Endodermal cell (in vitro differentiated cells): Measurements from ENCODE around the gene STXBP6. TPM values are rescaled to one million over a fixed set of nuclear protein-coding genes. Genes with fewer than 3 reads are reported as not detected.

Experiments used
- DNase-seq: peaks from one replicate; pipeline ENCODE4 v3.0.0-alpha.2; 2017
- H3K27ac ChIP-seq: 2 replicates; pipeline ENCODE4 v1.5.1; 2013; ENCODE audit warnings: mild to moderate bottlenecking, low read depth, low read length, moderate library complexity
- H3K27me3 ChIP-seq: 2 replicates; pipeline ENCODE4 v1.6.1; 2013; ENCODE audit warnings: mild to moderate bottlenecking, low read length, moderate library complexity; ENCODE audit not compliant: insufficient read depth, control insufficient read depth, poor library complexity, severe bottlenecking
- H3K36me3 ChIP-seq: 2 replicates; pipeline ENCODE4 v1.7.0; 2013; ENCODE audit warnings: mild to moderate bottlenecking, low read length, moderate library complexity; ENCODE audit not compliant: control insufficient read depth, insufficient read depth
- H3K4me1 ChIP-seq: one replicate; pipeline ENCODE4 v1.7.0; 2013; ENCODE audit warnings: low read length; ENCODE audit not compliant: control insufficient read depth, insufficient read depth
- H3K4me3 ChIP-seq: 2 replicates; pipeline ENCODE4 v1.5.1; 2013; ENCODE audit warnings: mild to moderate bottlenecking, low read length, moderate library complexity
- H3K9ac ChIP-seq: 2 replicates; pipeline ENCODE4 v1.6.1; 2013; ENCODE audit warnings: mild to moderate bottlenecking, low read length, moderate library complexity; ENCODE audit not compliant: poor library complexity, severe bottlenecking; ENCODE audit errors: extremely low read depth
- H3K9me3 ChIP-seq: 2 replicates; pipeline ENCODE4 v1.6.1; 2013; ENCODE audit warnings: mild to moderate bottlenecking, low read length, moderate library complexity; ENCODE audit not compliant: control insufficient read depth
- H3K27ac Mint-ChIP-seq: 2 replicates; pipeline ENCODE4 v1.8.0; 2020; ENCODE audit warnings: mixed read lengths
- H3K27me3 Mint-ChIP-seq: 2 replicates; pipeline ENCODE4 v1.8.0; 2021; ENCODE audit warnings: mild to moderate bottlenecking, mixed read lengths; ENCODE audit not compliant: insufficient read depth
- H3K36me3 Mint-ChIP-seq: 2 replicates; pipeline ENCODE4 v1.8.0; 2020; ENCODE audit warnings: low read depth, mixed read lengths
- H3K4me1 Mint-ChIP-seq: 2 replicates; pipeline ENCODE4 v1.8.0; 2020; ENCODE audit warnings: mixed read lengths
- H3K4me3 Mint-ChIP-seq: 2 replicates; pipeline ENCODE4 v1.8.0; 2020; ENCODE audit warnings: mild to moderate bottlenecking, moderate library complexity, mixed read lengths
- H3K9me3 Mint-ChIP-seq: 2 replicates; pipeline ENCODE4 v1.8.0; 2020; ENCODE audit warnings: mild to moderate bottlenecking, mixed read lengths
- WGBS, 2 experiments: methylation state at CpG; one replicate each; pipeline versions ENCODE4 v1.1.5 to v1.1.7; 2013; ENCODE audit warnings: missing lambda C conversion rate in 2 of 2, mixed read lengths in 1 of 2; ENCODE audit not compliant: insufficient coverage in 1 of 2, insufficient read length in 1 of 2; 5-methylcytosine and 5-hydroxymethylcytosine counted together
- total RNA-seq, 2 donors: library from RNA; stranded (reverse); fragmentation: NEBNext Ultra II Directional in 1 of 2; extraction: Animal tissue kit (Norgen Biotek cat#: 25700) in 1 of 2; gene quantifications; 2 replicates in 1 of 2; 3 replicates in 1 of 2; pipeline ENCODE4 v1.2.1, GENCODE V29; 2021
- TF ChIP-seq, protein P1 (sequence below): fragments of 200-600 bp; sonication (generic); conservative IDR thresholded peaks from 2 replicates; pipeline ENCODE4 v1.5.0; 2021; ENCODE audit warnings: antibody characterized with exemption, mild to moderate bottlenecking

Gene STXBP6
- total RNA-seq, 2 donors from 2014 or later = 0.64 to 1.5 TPM

DNA sequence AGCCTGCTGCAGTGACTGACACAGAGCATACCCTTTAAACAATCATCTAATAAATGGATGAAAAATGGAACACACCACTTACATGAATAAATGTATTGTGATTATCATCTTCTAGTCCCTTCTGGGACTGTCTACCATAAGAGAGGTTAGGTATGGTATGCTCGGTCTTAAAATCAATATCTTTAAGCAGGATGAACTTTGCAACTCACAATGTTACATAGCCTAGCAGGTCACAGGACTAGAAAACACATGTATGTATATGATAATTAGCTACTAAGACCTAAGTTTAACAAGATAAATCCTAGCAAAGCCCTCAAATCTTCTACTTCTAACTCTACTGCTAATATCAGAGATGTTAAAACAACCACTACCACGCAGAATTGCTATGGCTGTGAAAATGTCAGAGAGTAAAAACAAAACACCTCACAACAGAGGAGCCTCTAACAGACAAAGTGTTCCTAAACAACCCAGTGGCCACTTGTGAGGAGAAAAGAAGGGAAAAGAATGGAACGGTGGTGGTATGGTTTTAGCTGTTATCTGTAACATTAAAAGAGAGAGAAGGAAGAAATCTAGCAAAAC is 139.4 kb downstream of the STXBP6 start:
- H3K27ac Mint-ChIP-seq = no peak overlapping the region
- no peaks in the 10 kb centered on the region for H3K36me3 Mint-ChIP-seq
- Histone ChIP-seq H3K27me3 (peaks cover 4% of the 10 kb centered on the region), H3K4me3 (no peak overlapping the region), H3K27ac (no peak overlapping the region), H3K36me3 (no peaks in the 10 kb centered on the region), H3K9me3 (no peaks in the 10 kb centered on the region), H3K4me1 (no peaks in the 10 kb centered on the region), H3K9ac (no peak overlapping the region)
- H3K4me1 Mint-ChIP-seq = peaks cover 3% of the 10 kb centered on the region
- no peaks in the 10 kb centered on the region for H3K27me3 Mint-ChIP-seq
- WGBS, 2 experiments = 92 to 100% methylated on average over 2 to 3 of the region's 3 CpGs
- no peak for DNase-seq
- no peaks in the 10 kb centered on the region for H3K9me3 Mint-ChIP-seq
- TF ChIP-seq, protein P1, sequence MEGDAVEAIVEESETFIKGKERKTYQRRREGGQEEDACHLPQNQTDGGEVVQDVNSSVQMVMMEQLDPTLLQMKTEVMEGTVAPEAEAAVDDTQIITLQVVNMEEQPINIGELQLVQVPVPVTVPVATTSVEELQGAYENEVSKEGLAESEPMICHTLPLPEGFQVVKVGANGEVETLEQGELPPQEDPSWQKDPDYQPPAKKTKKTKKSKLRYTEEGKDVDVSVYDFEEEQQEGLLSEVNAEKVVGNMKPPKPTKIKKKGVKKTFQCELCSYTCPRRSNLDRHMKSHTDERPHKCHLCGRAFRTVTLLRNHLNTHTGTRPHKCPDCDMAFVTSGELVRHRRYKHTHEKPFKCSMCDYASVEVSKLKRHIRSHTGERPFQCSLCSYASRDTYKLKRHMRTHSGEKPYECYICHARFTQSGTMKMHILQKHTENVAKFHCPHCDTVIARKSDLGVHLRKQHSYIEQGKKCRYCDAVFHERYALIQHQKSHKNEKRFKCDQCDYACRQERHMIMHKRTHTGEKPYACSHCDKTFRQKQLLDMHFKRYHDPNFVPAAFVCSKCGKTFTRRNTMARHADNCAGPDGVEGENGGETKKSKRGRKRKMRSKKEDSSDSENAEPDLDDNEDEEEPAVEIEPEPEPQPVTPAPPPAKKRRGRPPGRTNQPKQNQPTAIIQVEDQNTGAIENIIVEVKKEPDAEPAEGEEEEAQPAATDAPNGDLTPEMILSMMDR = no peak
- no peak overlapping the region for H3K4me3 Mint-ChIP-seq

DNA sequence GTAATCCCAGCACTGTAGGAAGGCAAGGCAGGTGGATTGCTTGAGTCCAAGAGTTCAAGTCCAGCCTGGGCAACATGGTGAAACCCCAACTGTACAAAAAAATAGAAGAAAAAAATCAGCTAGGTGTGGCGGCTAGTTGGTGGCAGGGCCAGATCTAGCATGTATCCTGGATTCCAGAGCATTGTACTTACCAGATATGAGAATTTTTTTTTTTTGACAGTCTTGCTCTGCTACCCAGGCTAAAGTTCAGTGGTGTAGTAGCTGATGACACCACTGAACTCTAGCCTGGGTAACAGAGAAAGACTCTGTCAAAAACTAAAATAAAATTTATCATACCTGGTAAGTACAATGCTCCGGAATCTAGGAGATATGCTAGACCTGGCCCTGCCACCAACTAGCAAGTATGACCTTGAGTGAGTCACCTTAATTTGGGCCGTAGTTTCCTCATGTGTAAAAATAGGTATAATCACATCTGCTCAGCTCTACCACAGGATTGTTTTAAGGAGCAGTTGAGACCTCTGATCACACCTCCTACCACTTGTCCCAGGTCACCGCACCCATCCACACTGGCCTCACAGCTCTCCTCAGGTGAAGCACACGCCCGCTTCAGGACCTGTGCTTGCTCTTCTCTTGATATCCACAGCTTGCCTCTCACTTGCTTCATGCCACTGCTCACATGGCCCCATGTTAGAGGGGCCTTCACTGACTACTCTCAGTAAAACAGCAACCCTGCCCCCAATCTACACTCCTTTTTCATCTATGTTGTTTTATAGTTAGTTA is 140.2 kb downstream of the STXBP6 start:
- Histone ChIP-seq H3K9ac (no peak overlapping the region), H3K36me3 (no peaks in the 10 kb centered on the region), H3K27me3 (peaks cover 4% of the 10 kb centered on the region), H3K9me3 (no peaks in the 10 kb centered on the region), H3K4me1 (no peaks in the 10 kb centered on the region), H3K27ac (no peak overlapping the region), H3K4me3 (no peak overlapping the region)
- H3K4me1 Mint-ChIP-seq = peaks cover 2% of the 10 kb centered on the region
- 97 to 98% methylated on average over 6 of the region's 6 CpGs for WGBS, 2 experiments
- H3K36me3 Mint-ChIP-seq = no peaks in the 10 kb centered on the region
- no peaks in the 10 kb centered on the region for H3K27me3 Mint-ChIP-seq
- no peak overlapping the region for H3K27ac Mint-ChIP-seq
- TF ChIP-seq, protein P1 = no peak
- H3K4me3 Mint-ChIP-seq = no peak overlapping the region
- H3K9me3 Mint-ChIP-seq = no peaks in the 10 kb centered on the region
- no peak for DNase-seq

DNA sequence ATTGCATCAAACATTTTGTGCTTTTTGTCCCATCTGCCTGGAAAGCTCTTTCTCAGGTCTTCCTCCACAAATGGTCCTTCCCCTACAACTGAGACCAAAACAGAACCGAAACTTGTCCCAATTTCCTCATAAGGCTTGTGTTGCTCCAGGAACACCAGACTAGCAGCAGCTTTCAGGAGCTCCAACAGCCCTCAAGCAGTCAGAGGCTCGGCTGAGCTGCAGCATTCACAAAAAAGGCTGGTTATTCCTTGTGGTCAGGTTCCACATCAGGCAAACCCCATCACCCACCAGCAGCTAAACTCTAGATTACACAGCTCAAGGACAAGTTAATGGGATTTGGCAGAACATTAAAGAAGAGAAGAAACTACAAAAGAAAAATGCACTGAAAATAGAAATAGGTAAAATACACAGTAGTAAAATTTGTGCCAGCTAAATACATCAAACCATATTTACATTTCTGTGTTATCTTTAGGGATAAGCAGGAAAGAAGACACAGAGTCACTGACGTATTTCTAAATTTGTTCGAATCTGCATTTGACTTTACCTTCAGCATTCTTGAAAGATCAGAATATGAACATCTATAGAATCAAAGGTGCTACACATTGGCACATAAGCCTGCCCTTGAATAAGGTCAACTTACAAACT is 141.2 kb downstream of the STXBP6 start:
- H3K36me3 ChIP-seq = no peaks in the 10 kb centered on the region
- no peaks in the 10 kb centered on the region for H3K36me3 Mint-ChIP-seq

More for the DNA sequence above, 141.2 kb downstream of the STXBP6 start:
- H3K4me3 ChIP-seq = no peak overlapping the region
- no peak overlapping the region for H3K27ac ChIP-seq
- Mint-ChIP-seq H3K27me3 (no peaks in the 10 kb centered on the region), H3K27ac (no peak overlapping the region), H3K4me3 (no peak overlapping the region), H3K4me1 (peaks cover 2% of the 10 kb centered on the region), H3K9me3 (no peaks in the 10 kb centered on the region)
- no peaks in the 10 kb centered on the region for H3K9me3 ChIP-seq
- no peak for DNase-seq
- H3K4me1 ChIP-seq = no peaks in the 10 kb centered on the region
- no peak overlapping the region for H3K9ac ChIP-seq
- TF ChIP-seq, protein P1 = no peak
- peaks cover 4% of the 10 kb centered on the region for H3K27me3 ChIP-seq
- WGBS, 2 experiments = 81 to 83% methylated on average over 3 to 4 of the region's 4 CpGs
